Activated naive CD4-positive, alpha-beta T cell (primary cell): ENCODE measurements around the gene SPAG16.
"Not testable (repeated sequence)": the region's sequence is repeated elsewhere in the genome, so short reads cannot be mapped to it uniquely, and the experiment has no call there.

ENCODE experiments used
- DNase-seq, 4 experiments: peaks; one replicate each; lab custom pipeline; 2025; lab: John Stamatoyannopoulos, UW

SPAG16 gene

GRCh38 chr2:213545481-213545880 lies 261.2 kb downstream of the SPAG16 start:
- DNase-seq: no peak

- DNase-seq: no peak
Observed at GRCh38 chr2:213545964-213546475, 261.8 kb downstream of the SPAG16 start.

GRCh38 chr2:213551526-213551925 lies 267.3 kb downstream of the SPAG16 start:
- no peak for DNase-seq

- DNase-seq: no peak
Observed at GRCh38 chr2:213559053-213559452, 274.8 kb downstream of the SPAG16 start.

- DNase-seq: no peak
Observed at GRCh38 chr2:213561759-213562158, 277.5 kb downstream of the SPAG16 start.

GRCh38 chr2:213562539-213563180 lies 278.4 kb downstream of the SPAG16 start:
- no peak for DNase-seq

- no peak for DNase-seq
Observed at GRCh38 chr2:213566846-213567245, 282.6 kb downstream of the SPAG16 start.

GRCh38 chr2:213609570-213610170 lies 325.4 kb downstream of the SPAG16 start:
- no peak for DNase-seq

GRCh38 chr2:213627054-213627710 lies 342.9 kb downstream of the SPAG16 start:
- DNase-seq: no peak

GRCh38 chr2:213627835-213628460 lies 343.7 kb downstream of the SPAG16 start:
- DNase-seq: no peak

GRCh38 chr2:213640738-213641425 lies 356.6 kb downstream of the SPAG16 start:
- DNase-seq: no peak

- no peak for DNase-seq
Observed at GRCh38 chr2:213644926-213645325, 360.7 kb downstream of the SPAG16 start.

GRCh38 chr2:213649176-213649575 lies 364.9 kb downstream of the SPAG16 start:
- DNase-seq: no peak

- no peak for DNase-seq
Observed at GRCh38 chr2:213664817-213665216, 380.6 kb downstream of the SPAG16 start.

- no peak for DNase-seq
Observed at GRCh38 chr2:213669657-213670056, 385.4 kb downstream of the SPAG16 start.

GRCh38 chr2:213678437-213679218 lies 394.4 kb downstream of the SPAG16 start:
- DNase-seq: no peak

GRCh38 chr2:213679894-213680293 lies 395.6 kb downstream of the SPAG16 start:
- no peak for DNase-seq

- DNase-seq: no peak
Observed at GRCh38 chr2:213682276-213682675, 398.0 kb downstream of the SPAG16 start.

- DNase-seq: no peak
Observed at GRCh38 chr2:213688133-213688532, 403.9 kb downstream of the SPAG16 start.

GRCh38 chr2:213688825-213689224 lies 404.6 kb downstream of the SPAG16 start:
- not testable (repeated sequence) for DNase-seq

- no peak for DNase-seq
Observed at GRCh38 chr2:213689585-213689984, 405.3 kb downstream of the SPAG16 start.
